ENCODE data around the gene EEF1AKMT3. TPM values are rescaled to one million over a fixed set of nuclear protein-coding genes. Genes with fewer than 3 reads are reported as not detected.

Gene EEF1AKMT3
- total and polyA plus RNA-seq, 9 of the 15 experiments (the other 6 are each of a cell fraction or from before 2014, with no cell fraction given): 4.1 to 17.2 (median 7.9) TPM

GRCh38 chr12:57811028-57811755, 38.8 kb downstream of the EEF1AKMT3 start:
- Histone ChIP-seq H3K4me2 (ENCODE audit: insufficient read depth, low read length) (no peak overlapping the region), H3K4me1 (replicated peaks in 1 of 2; ENCODE audit: control insufficient read depth in 2 of 2, insufficient read depth in 2 of 2, low read length in 2 of 2) (peaks cover 9 to 12% of the 10 kb centered on the region in 2 experiments; a peak in 3 of 5 replicates), H3K9ac (ENCODE audit: insufficient read depth in 1 of 2, low read depth in 2 of 2, low read length in 2 of 2) (peak overlapping the region in 1 of 2 experiments; percentile 72; a peak in 2 of 4 replicates), H3K27ac (ENCODE audit: extremely low read depth, low read depth, low read length) (no peak overlapping the region), H3K9me1 (ENCODE audit: control insufficient read depth, insufficient read depth, low read length) (peaks cover 6% of the 10 kb centered on the region), H3K27me3 (ENCODE audit: control insufficient read depth in 2 of 2, insufficient read depth in 2 of 2, low read length in 2 of 2) (no peaks in the 10 kb centered on the region), H3K79me2 (ENCODE audit: control insufficient read depth, insufficient read depth, low read length) (no peaks in the 10 kb centered on the region), H4K20me1 (replicated peaks; ENCODE audit: control insufficient read depth, insufficient read depth, low read length) (no peaks in the 10 kb centered on the region), H2AFZ (ENCODE audit: low read depth, low read length) (peak overlapping the region; percentile 60; the same call in 1 of the 2 replicates), H3K9me3 (replicated peaks; ENCODE audit: control insufficient read depth, insufficient read depth, low read depth, low read length) (no peaks in the 10 kb centered on the region), H3K4me3 (no peak overlapping the region), H3K36me3 (ENCODE audit: control insufficient read depth, insufficient read depth, low read length) (peaks cover 5% of the 10 kb centered on the region; the same call in 2 of the 3 replicates)
- FAIRE-seq (no peak), ATAC-seq (no peak), DNase-seq (ENCODE audit: extremely low read depth in 1 of 4, low spot score in 3 of 4) (no peak)
- TF ChIP-seq HDAC2 (IDR thresholded peaks at IDR 0.05) (no peak), MCM3 (IDR thresholded peaks at IDR 0.05) (no peak), RAD21 (CRISPR knock-in tag; conservative IDR thresholded peaks at IDR 0.05 in 1 of 2, IDR thresholded peaks at IDR 0.05 in 1 of 2) (no peak), MAFK (IDR thresholded peaks at IDR 0.05; ENCODE audit: low read length) (no peak), ZNF140 (CRISPR knock-in tag; IDR thresholded peaks at IDR 0.05) (no peak), KDM5B (IDR thresholded peaks at IDR 0.05; ENCODE audit: insufficient replicate concordance, low read depth, low read length) (no peak), POLR2A (conservative IDR thresholded peaks at IDR 0.05) (no peak), ZFP1 (CRISPR knock-in tag; IDR thresholded peaks at IDR 0.05) (no peak), MCM2 (IDR thresholded peaks at IDR 0.05; ENCODE audit: low read depth) (no peak), SRSF1 (IDR thresholded peaks at IDR 0.05; ENCODE audit: low read depth, low read length) (no peak), ZNF282 (CRISPR knock-in tag; IDR thresholded peaks at IDR 0.05) (no peak), PTTG1 (tag; IDR thresholded peaks at IDR 0.05; ENCODE audit: low read depth) (no peak)
- TF ChIP-seq, protein P1, sequence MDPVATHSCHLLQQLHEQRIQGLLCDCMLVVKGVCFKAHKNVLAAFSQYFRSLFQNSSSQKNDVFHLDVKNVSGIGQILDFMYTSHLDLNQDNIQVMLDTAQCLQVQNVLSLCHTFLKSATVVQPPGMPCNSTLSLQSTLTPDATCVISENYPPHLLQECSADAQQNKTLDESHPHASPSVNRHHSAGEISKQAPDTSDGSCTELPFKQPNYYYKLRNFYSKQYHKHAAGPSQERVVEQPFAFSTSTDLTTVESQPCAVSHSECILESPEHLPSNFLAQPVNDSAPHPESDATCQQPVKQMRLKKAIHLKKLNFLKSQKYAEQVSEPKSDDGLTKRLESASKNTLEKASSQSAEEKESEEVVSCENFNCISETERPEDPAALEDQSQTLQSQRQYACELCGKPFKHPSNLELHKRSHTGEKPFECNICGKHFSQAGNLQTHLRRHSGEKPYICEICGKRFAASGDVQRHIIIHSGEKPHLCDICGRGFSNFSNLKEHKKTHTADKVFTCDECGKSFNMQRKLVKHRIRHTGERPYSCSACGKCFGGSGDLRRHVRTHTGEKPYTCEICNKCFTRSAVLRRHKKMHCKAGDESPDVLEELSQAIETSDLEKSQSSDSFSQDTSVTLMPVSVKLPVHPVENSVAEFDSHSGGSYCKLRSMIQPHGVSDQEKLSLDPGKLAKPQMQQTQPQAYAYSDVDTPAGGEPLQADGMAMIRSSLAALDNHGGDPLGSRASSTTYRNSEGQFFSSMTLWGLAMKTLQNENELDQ (CRISPR knock-in tag; IDR thresholded peaks at IDR 0.05; ENCODE audit: borderline replicate concordance): no peak
- ChIA-PET CTCF (ENCODE audit: low intra/inter-chr PET ratio) (interaction anchor here (1.3 kb wide), 1 partner anchor 94 kb away, joined by 3 read pairs; no protein-coding TSS in a partner anchor), POLR2A (interaction anchor here (0.7 to 3.3 kb wide), 7 partner anchors 8 to 23 kb away, joined by 3 to 21 read pairs (median 5); no protein-coding TSS in a partner anchor)
- no TSS peak for BruUV-seq (replicated peaks)
- 63% methylated on average over 10 of the region's 10 CpGs for WGBS (ENCODE audit: insufficient coverage, low coverage, missing lambda C conversion rate)
- in situ Hi-C loops (cut with MboI) (no loop called here), intact Hi-C loops (cut with micrococcal nuclease) (no loop called here)

All from K562 (cell line).